ENCODE data around the gene EFCAB10. TPM values are rescaled to one million over a fixed set of nuclear protein-coding genes. Genes with fewer than 3 reads are reported as not detected.

Gene EFCAB10, protein sequence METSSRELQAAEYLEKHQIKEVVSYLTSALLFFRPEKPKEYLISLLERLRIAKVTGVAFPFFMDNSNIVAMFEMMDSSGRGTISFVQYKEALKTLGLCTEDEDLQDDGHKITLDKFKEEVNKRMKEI
- polyA plus RNA-seq (ENCODE audit: insufficient read length in 4 of 4), result 1 to 10 TPM; 1.5 to 2.6 (median 2.3) TPM

DNA sequence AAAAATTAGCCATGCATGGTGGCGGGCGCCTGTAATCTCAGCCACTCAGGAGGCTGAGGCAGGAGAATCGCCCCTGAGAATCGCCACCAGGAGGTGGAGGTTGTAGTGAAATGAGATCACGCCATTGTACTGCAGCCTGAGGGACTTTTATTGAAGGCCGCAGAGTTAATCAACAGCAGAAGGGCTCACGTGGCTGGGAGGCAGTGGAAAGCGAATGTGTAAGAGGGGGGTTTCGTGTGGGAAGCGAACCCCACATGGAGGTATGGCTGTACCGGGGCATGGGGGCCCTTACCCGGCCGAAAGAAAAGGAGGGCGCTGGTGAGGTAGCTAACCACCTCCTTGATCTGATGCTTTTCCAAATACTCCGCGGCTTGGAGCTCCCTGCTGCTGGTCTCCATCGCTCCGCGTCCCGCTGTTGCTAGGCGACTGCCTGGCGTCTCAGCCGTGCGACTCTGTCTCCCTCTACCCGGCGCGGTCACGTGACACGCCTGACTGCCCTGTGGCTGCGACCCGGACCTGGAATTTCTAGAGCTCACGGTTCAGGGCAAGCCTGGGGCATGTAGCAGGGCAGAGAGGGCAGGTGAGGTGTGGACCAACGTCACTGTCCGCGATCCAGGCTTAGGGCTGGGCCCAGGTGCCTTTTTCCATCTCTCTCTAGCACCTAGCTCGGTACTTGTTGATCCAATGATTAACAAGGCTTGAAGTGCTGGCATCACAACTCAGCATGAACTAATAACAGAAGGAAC lies at the start of gene EFCAB10:
TSS of gene EFCAB10 (minus strand) at position 428 of the 746 bp plus-strand sequence. CDS start at position 398, 30 bp downstream.
- DNase-seq (ENCODE audit: low read depth in 4 of 4, low spot score in 3 of 4), result peak; percentile 49 to 69 (median 56)

DNA sequence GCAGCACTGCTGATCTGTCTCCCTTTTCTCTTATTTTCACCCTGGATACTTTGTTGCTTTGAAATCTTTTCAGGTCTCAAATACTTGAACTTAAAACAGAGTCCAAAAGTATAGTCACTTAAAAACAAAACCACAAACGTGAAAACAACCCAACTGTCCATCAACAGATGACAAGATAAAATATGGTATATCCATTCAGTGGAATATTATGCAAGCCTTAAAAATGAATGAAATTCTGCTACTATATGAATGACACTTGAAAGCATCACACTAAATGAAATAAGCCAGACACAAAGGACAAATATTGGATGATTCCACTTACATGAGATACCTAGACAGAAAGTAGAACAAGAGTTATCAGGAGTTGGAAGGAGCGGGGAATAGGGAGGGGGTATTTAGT lies 44.7 kb upstream of the EFCAB10 start:
- DNase-seq (ENCODE audit: low read depth in 4 of 4, low spot score in 3 of 4), result no peak

DNA sequence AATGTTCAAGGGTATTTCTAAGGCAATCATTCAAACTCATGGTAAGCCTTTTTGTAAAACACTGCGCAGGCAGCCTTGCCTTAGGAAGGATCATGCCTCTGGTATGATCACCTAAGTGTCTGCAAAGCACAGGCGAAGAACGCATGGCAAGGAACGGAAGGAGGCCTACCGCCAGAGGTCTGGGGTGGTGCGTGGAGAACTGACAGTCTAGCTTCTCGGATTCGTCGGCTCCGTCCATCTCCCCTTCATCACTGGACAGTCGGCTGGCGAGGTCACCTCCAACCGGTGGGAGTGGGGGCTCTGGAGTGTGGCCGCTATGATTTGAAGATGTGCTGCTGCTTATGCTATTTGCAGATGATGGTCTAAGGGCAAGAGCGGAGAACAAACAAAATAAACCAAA lies 42.6 kb upstream of the EFCAB10 start:
- DNase-seq (ENCODE audit: low read depth in 4 of 4, low spot score in 3 of 4), result no peak

DNA sequence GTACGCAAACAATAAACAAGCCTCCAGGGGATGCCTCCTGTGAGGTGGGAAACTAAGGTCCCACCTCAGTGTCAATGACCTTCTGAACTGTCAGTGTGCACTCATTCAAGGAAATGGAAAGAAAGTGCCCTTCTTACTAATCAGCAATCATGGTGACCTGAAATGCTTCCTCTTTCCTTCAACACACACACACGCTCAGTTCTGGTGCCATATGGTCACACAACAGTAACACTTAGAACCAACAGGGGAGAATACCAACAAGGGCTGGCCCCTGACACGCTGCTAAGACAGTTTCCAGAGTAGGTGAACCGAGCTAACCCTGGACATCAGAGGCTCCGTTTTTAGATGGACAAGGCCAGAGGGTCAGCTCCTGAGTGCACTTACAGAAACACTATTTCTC lies 42.1 kb upstream of the EFCAB10 start:
- DNase-seq (ENCODE audit: low read depth in 4 of 4, low spot score in 3 of 4), result no peak

DNA sequence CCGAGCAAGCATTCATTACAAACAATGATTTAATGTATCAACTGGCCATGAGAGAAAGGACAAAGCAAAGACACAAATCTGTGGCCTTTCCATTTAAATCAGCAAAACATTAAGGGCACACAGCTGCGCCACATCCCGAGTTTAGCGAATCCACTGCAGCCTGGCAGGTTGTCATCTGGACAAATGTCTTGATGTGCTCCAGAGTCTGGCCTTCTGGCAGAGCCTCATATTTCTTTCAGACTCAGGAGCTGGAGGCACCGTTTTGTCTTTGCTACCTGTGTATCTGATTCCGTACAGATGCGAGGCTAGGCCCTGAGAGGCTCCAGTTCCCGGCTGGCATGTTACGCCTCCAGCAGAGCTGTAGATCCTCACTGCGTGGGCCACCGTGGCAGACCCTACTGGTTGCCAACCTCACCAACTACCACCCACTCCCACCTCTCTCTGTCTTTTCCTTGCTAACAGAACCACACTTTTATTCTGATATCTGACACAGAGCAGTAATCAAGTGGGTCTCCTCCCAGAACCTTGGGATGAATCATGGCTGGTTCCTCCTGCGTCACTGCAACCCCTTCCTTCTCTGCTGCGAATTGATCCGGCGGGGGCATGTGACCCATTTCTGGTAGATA lies 40.9 kb upstream of the EFCAB10 start:
- DNase-seq (ENCODE audit: low read depth in 4 of 4, low spot score in 3 of 4), result no peak

DNA sequence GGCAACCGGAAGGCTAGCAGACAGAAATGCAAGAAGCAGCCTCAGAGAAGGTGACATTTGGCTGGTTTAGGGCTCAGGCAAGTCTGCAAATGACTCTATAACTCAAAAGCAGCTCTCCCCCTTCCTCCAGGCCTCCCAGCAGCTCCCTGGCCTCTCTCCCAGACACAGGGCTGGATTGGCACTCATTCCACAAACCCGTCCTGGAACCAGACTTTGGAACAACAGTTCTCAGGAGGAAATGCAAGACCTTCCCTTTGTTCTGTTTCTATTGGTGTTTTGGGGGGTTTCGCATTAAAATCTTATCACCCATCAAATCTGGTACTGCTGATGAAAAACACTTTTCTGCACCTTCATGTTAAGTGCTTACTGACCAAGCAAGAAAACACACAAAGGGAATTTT lies 40.3 kb upstream of the EFCAB10 start:
- no peak for DNase-seq (ENCODE audit: low read depth in 4 of 4, low spot score in 3 of 4)

DNA sequence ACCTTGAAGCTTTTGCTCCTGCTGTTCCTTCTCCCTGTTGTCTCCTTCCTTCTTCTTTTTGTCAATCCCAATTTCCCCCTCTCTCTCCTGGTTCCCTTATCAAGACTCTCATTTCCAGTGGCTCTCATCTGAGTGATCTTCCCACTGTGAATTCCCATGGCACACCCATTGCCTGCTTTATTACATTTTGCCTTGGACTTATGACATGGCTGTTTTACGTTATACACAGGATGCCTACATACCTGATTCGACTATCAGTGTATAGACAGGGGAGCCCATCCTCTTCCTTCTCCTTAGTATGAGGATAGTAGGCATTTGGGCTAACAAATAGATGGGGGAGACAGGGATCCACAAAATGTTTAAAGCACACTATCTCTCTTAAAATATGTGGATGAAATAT lies 39.9 kb upstream of the EFCAB10 start:
- no peak for DNase-seq (ENCODE audit: low read depth in 4 of 4, low spot score in 3 of 4)

DNA sequence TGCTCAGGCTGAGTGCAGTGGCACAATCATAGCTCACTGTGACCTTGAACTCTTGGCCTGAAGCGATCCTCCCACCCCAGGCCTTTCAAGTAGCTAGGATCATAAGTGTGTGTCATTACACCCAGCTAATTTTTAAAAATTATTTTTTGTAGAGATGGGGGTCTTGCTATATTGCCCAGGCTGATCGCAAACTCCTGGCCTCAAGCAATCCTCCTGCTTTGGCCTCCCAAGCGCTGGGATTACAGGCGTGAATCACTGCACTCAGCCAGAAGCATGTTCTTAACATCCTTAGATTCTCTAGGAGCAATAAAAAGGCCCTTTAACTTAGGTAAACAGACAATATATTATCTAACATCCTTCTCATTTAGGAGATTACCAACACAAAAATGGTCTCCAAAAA lies 38.3 kb upstream of the EFCAB10 start:
- no peak for DNase-seq (ENCODE audit: low read depth in 4 of 4, low spot score in 3 of 4)

DNA sequence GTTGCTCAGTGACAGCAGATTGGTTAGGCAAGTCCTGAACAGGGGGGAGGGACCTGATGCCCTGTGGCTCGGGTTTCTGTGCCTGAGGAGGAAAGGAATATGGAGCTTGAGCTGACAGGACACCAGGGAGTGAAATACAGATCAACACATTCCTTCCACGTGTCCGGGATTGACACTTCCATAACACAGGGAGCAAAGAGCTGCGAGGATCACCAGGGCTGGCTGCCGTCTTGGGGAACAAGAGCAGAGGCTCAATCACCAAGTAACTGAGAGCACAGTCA lies 36.7 kb upstream of the EFCAB10 start:
- DNase-seq (ENCODE audit: low read depth in 4 of 4, low spot score in 3 of 4), result no peak

DNA sequence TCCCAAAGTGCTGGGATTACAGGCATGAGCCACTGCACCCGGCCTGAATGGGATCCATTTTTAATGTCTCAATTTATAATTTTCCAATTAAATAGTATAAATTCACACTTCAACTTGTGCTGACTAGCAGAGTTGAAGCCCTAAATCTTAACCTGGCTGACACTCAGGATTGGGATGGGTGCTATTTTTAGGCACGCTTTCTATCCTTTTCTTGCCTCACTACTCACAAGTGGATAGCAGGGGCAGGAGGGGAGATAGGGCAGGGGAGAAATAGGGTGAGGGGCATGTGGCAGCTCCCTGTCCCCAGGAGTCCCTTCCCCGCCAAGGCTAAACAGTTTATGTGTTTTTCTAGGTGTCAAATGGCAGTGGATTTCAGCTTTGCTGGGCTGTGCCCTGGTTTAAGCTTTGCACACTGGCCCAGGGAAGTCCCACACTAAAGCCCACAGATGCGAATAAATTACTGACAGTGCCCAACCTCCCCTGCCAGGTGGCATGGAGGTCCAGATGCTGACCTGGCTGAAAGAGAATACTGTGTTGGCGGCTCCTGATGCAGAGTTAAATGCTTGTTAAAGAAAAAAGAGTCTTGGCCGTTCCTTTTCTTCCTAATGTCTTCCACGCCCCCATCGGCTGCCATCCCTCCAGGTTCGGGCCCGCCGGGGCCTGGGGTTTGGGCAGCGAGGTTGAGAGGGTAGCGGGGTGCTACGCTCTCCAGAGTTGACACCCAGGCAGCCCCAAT lies 36.2 kb upstream of the EFCAB10 start:
- DNase-seq (ENCODE audit: low read depth in 4 of 4, low spot score in 3 of 4), result peak in 1 of 4 donors; percentile 44

DNA sequence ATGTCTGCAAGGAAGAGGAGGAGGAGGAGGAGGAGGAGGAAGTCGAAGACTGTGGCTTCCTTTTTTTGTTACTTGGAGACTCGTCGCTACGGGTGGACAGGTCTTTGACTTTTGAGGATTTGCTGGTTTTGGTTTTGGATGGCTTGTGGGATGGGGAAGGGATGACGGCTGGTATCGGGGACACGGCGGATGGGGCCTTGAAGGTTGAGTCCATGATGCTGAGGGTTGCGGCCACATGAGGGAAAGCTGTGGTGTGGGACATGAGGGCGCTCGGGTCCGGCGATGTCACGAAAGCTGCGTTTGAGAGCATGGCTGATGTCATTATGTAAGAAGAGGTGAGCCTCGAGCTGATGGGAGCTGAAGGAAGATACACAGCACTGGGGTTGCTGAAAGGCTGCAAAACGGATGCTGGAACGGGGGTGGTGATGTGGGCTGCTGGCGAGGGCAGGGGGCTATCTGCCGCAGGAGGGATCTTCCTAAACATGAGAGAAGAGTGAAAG lies 33.1 kb upstream of the EFCAB10 start:
- DNase-seq (ENCODE audit: low read depth in 4 of 4, low spot score in 3 of 4), result no peak

DNA sequence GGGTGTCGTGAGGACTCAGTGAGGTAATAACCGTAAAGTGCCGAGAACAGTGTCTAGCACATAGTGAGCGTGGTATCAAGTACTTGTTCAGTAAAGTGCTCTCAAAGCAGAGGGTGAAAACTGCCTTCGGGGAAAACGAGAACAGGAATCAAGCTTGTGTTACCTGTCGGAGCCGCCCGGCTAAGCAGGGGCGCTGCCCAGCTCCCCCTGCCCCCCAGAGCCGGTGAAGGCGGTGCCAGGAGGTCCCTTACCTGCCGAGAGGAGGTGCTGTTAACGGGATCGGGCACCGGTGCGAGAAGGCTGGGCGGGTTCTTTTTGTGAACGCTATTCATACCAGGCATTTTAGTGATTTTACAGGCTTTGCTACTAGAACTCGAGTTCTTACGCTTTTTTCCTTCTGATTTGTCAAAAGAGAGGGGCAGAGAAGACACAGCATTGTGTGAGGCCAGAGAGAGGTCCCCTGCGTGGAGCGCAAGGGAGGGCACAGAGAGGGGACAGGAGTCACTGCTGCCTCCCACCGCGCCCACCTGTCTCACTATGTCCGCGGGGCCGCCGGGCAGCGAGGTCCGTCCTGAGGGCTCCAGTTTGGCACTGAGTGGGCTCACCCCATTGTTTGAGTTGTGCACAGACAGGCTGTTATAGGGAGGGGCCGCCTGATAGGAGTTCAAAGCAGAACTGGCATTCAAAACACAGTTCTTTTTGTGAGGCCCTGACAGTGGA lies 32.5 kb upstream of the EFCAB10 start:
- no peak for DNase-seq (ENCODE audit: low read depth in 4 of 4, low spot score in 3 of 4)

DNA sequence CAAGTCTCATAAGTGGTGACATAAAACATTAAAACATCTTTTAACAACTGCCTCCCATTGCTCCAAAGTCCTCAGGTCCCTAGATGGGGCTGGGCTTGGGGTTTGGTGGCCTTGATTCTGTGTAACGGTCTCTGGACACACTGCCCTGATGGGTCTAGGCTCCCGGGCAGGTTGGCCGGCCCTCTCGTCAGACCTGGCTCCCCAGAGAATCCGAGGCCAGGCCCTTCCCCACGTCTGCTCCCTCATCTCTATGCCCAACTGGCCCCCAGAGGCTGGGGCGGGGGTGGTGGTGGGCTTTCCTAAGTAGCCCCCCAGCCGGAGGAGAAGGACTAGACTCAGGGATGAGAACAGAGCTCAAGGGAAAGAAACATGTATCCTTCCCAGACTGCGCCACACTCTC lies 31.5 kb upstream of the EFCAB10 start:
- no peak for DNase-seq (ENCODE audit: low read depth in 4 of 4, low spot score in 3 of 4)

DNA sequence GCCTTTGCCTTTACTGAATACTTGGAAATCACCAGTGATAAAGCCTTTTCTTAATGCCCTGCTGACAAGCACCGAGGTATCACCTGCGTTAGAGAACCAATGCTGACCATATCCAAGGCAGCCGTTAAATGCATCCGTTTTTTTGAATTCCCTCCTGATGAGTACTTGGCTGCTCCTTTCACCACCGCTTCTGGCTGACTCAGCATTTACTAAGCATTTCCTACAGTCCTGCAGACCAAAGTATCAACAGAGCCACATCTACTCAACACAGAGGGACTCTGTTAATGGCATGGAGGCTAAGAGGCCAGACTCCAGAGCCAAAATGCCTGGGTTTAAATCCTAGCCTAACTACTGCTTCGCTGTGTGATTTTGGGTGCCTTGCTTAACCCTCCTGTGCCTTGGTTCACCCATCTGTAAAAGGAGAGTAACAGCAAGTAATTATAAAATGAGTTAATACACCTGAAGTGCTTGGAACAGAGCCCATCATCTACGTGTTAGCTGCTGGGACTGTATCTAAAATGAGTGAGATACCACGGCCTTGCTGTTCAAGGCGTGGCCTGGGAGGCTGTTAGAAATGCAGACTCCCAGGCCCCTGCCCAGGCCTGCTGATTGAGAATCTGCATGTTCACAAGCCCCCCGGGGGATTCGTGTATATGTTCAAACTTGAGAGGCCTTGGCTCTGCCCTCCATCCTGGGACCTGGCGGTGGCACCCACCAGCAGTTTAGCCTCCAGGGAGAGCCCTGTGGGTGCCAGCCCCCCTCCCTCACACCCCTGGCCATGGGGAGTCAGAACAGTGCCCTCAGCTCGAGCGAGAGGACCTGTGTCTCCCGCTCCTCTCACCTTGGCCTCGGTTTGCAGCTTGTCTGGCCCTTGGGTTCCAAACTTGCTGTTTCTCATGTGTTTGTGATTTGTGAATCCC lies 30.8 kb upstream of the EFCAB10 start:
- no peak for DNase-seq (ENCODE audit: low read depth in 4 of 4, low spot score in 3 of 4)

DNA sequence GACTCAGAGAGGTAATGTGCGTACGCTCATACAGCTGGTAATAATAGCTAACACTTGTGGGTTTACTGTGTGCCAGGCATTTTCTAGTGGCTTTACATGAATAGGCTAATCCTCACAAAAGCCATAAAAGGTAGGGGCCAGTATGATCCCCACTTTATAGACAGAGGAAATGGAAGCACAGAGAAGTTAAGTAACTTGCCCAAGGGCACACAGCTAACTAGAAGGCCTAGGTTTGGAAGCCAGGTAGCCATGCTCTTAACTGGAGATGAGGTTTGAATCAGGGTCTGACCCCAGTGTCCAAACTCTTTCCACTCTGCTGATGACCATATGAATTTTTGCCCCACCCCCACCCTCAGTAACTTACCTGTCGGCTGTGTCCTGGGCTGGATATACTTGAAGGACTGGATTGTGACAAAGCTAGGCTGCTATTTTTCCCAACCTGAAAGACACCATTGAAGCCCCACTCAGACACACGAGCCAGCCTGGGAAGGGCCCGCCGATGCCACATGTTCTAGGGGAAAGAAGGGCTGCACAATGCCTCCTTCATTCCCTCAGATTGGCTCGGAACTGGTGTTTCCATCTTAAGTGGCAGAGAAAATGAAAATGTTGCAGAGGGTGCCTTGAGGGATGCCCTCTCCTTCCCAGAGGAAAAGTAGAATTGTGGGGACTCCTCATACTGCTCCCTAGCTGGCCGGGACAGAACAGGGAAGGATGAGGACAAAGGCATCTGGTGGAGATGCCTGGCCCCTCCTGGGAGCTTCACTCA lies 29.1 kb upstream of the EFCAB10 start:
- no peak for DNase-seq (ENCODE audit: low read depth in 4 of 4, low spot score in 3 of 4)

DNA sequence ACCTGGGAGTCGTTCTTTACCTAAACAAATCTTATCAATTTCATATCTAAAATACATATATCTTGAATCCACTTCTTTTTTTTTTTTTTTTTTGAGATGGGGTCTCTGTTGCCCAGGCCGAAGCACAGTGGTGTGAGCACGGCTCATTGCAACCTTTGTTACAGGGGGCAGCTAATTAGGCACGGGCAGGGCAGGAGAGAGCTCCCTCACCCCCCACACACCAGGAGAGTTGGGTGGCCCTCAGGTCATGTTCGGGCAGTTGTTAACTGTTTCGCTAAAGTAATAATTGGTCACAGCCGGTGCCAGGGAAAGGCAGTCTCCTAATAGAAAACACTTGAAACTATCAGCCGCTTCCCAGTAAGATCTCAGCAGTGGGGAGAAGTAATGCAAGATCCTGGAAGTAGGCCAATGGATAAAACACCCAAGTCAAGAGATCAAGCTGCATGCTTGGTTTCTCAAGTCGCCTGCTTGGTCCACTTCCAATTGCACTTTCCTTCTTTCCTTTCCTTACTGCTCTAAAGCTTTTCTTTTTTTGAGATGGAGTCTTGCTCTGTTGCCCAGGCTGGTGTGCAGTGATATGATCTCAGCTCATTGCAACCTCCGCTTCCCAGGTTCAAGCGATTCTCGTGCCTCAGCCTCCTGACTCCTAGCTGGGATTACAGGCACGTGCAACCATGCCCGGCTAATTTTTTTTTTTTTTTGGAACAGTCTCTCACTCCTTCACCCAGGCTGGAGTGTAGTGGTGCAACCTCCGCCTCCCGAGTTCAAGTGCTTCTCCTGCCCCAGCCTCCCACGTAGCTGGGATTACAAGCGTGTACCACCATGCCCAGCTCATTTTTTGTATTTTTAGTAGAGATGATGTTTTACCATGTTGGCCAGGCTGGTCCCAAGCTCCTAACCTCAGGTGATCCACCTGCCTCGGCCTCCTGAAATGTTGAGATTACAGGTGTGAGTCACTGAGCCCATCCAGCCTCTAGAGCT lies 21.3 kb upstream of the EFCAB10 start:
- DNase-seq (ENCODE audit: low read depth in 4 of 4, low spot score in 3 of 4), result no peak

DNA sequence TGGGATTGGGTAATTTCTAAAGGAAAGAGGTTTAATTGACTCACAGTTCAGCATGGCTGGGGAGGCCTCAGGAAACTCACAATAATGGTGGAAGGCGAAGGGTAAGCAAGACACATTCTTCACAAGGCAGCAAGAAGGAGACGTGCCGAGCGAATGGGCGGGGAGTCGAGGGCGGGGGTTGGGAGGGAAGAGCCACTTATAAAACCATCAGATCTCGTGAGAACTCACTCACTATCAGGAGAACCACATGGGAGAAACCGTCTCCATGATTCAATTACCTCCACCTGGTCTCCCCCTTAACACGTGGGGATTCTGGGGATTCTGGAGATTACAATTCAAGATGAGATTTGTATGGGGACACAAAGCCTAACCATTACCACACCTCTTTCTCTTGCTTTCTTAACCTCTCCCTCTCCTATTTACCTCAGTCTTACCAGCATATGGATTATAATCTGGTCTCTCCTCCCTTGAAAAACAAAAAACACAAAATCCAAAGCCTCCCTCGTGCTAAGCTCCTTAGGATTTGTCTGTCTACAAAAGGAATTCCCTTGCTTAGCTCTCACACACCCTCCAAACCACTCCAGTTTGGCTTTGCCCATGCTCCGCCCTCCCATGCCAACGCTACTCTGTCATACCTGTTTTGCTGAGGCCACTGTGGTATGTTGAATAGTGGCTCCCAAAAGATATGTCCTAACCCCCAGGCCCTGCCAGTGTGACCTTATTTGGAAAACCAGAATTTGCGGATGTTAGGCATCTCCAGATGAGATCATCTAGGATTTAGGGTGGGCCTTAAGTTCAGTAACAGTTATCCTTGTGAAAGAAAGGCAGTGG lies 19.6 kb upstream of the EFCAB10 start:
- no peak for DNase-seq (ENCODE audit: low read depth in 4 of 4, low spot score in 3 of 4)

All from right renal pelvis (tissue), 4 donors.